ENCODE measurements around the gene GOLIM4. TPM values are rescaled to one million over a fixed set of nuclear protein-coding genes. Genes with fewer than 3 reads are reported as not detected.

Gene GOLIM4
- polyA plus RNA-seq, 1 donor from 2014 or later, result 3.2 TPM

DNA sequence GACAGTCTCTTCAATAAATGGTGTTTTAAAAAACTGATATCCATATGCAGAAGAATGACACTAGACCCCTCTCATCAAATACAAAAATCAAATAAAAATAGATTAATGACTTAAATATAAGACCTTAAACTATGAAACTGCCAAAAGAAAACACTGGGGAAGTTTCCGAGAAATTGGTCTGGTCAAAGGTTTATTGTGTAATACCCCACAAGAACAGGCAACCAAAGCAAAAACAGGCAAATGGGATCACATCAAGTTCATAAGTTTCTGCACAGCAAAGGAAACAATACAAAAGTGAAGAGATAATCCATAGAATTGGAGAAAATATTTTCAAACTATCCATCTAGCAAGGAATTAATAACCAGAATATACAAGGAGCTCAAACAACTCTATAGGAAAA lies 126.2 kb downstream of the GOLIM4 start:
- H3K4me2 ChIP-seq (ENCODE audit: low read length), result no peak overlapping the region
- TF ChIP-seq EP300 (conservative IDR thresholded peaks at IDR 0.05; ENCODE audit: poor library complexity, severe bottlenecking) (no peak), MXI1 (conservative IDR thresholded peaks at IDR 0.05; ENCODE audit: poor library complexity, severe bottlenecking) (no peak), TAF1 (IDR thresholded peaks at IDR 0.05; ENCODE audit: low read depth) (no peak), POLR2AphosphoS5 (IDR thresholded peaks at IDR 0.05) (no peak)
- TF ChIP-seq, protein P1, sequence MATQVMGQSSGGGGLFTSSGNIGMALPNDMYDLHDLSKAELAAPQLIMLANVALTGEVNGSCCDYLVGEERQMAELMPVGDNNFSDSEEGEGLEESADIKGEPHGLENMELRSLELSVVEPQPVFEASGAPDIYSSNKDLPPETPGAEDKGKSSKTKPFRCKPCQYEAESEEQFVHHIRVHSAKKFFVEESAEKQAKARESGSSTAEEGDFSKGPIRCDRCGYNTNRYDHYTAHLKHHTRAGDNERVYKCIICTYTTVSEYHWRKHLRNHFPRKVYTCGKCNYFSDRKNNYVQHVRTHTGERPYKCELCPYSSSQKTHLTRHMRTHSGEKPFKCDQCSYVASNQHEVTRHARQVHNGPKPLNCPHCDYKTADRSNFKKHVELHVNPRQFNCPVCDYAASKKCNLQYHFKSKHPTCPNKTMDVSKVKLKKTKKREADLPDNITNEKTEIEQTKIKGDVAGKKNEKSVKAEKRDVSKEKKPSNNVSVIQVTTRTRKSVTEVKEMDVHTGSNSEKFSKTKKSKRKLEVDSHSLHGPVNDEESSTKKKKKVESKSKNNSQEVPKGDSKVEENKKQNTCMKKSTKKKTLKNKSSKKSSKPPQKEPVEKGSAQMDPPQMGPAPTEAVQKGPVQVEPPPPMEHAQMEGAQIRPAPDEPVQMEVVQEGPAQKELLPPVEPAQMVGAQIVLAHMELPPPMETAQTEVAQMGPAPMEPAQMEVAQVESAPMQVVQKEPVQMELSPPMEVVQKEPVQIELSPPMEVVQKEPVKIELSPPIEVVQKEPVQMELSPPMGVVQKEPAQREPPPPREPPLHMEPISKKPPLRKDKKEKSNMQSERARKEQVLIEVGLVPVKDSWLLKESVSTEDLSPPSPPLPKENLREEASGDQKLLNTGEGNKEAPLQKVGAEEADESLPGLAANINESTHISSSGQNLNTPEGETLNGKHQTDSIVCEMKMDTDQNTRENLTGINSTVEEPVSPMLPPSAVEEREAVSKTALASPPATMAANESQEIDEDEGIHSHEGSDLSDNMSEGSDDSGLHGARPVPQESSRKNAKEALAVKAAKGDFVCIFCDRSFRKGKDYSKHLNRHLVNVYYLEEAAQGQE (IDR thresholded peaks at IDR 0.05; ENCODE audit: borderline replicate concordance), result no peak
- no peak overlapping the region for H2AFZ ChIP-seq (ENCODE audit: low read depth, low read length)
- no peaks in the 10 kb centered on the region for H3K79me2 ChIP-seq (replicated peaks; ENCODE audit: insufficient read depth, low read length)
- H3F3A ChIP-seq (ENCODE audit: insufficient read depth, low read length, poor library complexity, severe bottlenecking), result no peaks in the 10 kb centered on the region
- no peak overlapping the region for H3K9ac ChIP-seq (ENCODE audit: low read length)
- H3K4me3 ChIP-seq (ENCODE audit: low read length), result no peak overlapping the region
- no peaks in the 10 kb centered on the region for H3K9me3 ChIP-seq (ENCODE audit: low read length)
- H3K9me2 ChIP-seq (ENCODE audit: insufficient read depth, low read length), result no peaks in the 10 kb centered on the region
- no peaks in the 10 kb centered on the region for H3K27me3 ChIP-seq (ENCODE audit: insufficient read depth, low read depth, low read length)
- H4K20me1 ChIP-seq (ENCODE audit: insufficient read depth), result no peaks in the 10 kb centered on the region
- H3K27ac ChIP-seq (ENCODE audit: low read length), result no peak overlapping the region
- H3K36me3 ChIP-seq (ENCODE audit: insufficient read depth, low read length), result no peaks in the 10 kb centered on the region

- no peaks in the 10 kb centered on the region for H3F3A ChIP-seq (ENCODE audit: insufficient read depth, low read length, poor library complexity, severe bottlenecking)
- H3K36me3 ChIP-seq (ENCODE audit: insufficient read depth, low read length), result no peaks in the 10 kb centered on the region
- H2AFZ ChIP-seq (ENCODE audit: low read depth, low read length), result no peak overlapping the region
- H3K79me2 ChIP-seq (replicated peaks; ENCODE audit: insufficient read depth, low read length), result no peaks in the 10 kb centered on the region
- no peak overlapping the region for H3K9ac ChIP-seq (ENCODE audit: low read length)
- no peaks in the 10 kb centered on the region for H4K20me1 ChIP-seq (ENCODE audit: insufficient read depth)
- H3K27me3 ChIP-seq (ENCODE audit: insufficient read depth, low read depth, low read length), result no peaks in the 10 kb centered on the region
- no peaks in the 10 kb centered on the region for H3K9me3 ChIP-seq (ENCODE audit: low read length)
- H3K4me2 ChIP-seq (ENCODE audit: low read length), result no peak overlapping the region
- no peak overlapping the region for H3K27ac ChIP-seq (ENCODE audit: low read length)
- no peaks in the 10 kb centered on the region for H3K9me2 ChIP-seq (ENCODE audit: insufficient read depth, low read length)
- H3K4me3 ChIP-seq (ENCODE audit: low read length), result no peak overlapping the region
- TF ChIP-seq EZH2 (IDR thresholded peaks at IDR 0.05; ENCODE audit: borderline replicate concordance, insufficient read depth, low read length, poor library complexity, severe bottlenecking), result no peak
- TF ChIP-seq TAF1 (IDR thresholded peaks at IDR 0.05; ENCODE audit: low read depth), result no peak
- no peak for TF ChIP-seq SMC3 (conservative IDR thresholded peaks at IDR 0.05; ENCODE audit: poor library complexity)
- TF ChIP-seq EP300 (conservative IDR thresholded peaks at IDR 0.05; ENCODE audit: poor library complexity, severe bottlenecking), result no peak
- no peak for TF ChIP-seq POLR2AphosphoS5 (IDR thresholded peaks at IDR 0.05)
- TF ChIP-seq, protein P1 (IDR thresholded peaks at IDR 0.05; ENCODE audit: borderline replicate concordance), result no peak
- TF ChIP-seq MXI1 (conservative IDR thresholded peaks at IDR 0.05; ENCODE audit: poor library complexity, severe bottlenecking), result no peak
- TF ChIP-seq RAD21 (conservative IDR thresholded peaks at IDR 0.05), result no peak
- TF ChIP-seq CTCF (IDR thresholded peaks at IDR 0.05; ENCODE audit: poor library complexity, severe bottlenecking), result no peak
Observed at GRCh38 chr3:167967257-167968036, 128.3 kb downstream of the GOLIM4 start.

All from neural cell (in vitro differentiated cells).